GM12878 (cell line): ENCODE measurements around the gene HAPSTR1.

ENCODE experiments used
- BMI1 ChIP-seq: fragments of 450-650 bp; IDR thresholded peaks from 2 replicates; pipeline ENCODE4 v1.6.1; 2016; ENCODE audit warnings: mild to moderate bottlenecking, moderate library complexity, borderline replicate concordance
- CBX3 ChIP-seq: fragments of 200-600 bp; sonication (generic); IDR thresholded peaks from 2 replicates; pipeline ENCODE4 v1.6.1; 2016; ENCODE audit warnings: low read depth, borderline replicate concordance
- CTCF ChIP-seq, 3 experiments: IDR thresholded peaks in 2 of 3; conservative IDR thresholded peaks in 1 of 3; 2 replicates each; pipeline ENCODE4 v1.5.1; 2011; ENCODE audit warnings: low read depth in 3 of 3, low read length in 3 of 3, mild to moderate bottlenecking in 3 of 3, control low read depth in 2 of 3, moderate library complexity in 2 of 3, inconsistent platforms in 1 of 3, mixed read lengths in 1 of 3; ENCODE audit not compliant: control insufficient read depth in 2 of 3, insufficient read depth in 1 of 3; ENCODE audit errors: extremely low read depth in 1 of 3
- GABPA ChIP-seq: IDR thresholded peaks from 2 replicates; pipeline ENCODE4 v1.6.1; 2014; ENCODE audit warnings: antibody characterized with exemption, low read depth, mild to moderate bottlenecking, inconsistent platforms
- MAX ChIP-seq: IDR thresholded peaks from 2 replicates; pipeline ENCODE4 v1.6.1; 2012; ENCODE audit warnings: low read depth, low read length, improper control_type of control experiment
- POLR2AphosphoS5 ChIP-seq: IDR thresholded peaks from 2 replicates; pipeline ENCODE4 v1.6.1; 2011; ENCODE audit warnings: mild to moderate bottlenecking, low read length, inconsistent platforms
- SMAD5 ChIP-seq: IDR thresholded peaks from 2 replicates; pipeline ENCODE4 v1.6.1; 2016; ENCODE audit warnings: antibody characterized with exemption, low read depth
- SUZ12 ChIP-seq: fragments of 200-600 bp; sonication (generic); IDR thresholded peaks from one replicate; pipeline ENCODE4 v1.6.1; 2018; ENCODE audit warnings: antibody characterized with exemption, mild to moderate bottlenecking; ENCODE audit not compliant: unreplicated experiment
- TAF1 ChIP-seq: IDR thresholded peaks from 2 replicates; pipeline ENCODE4 v1.6.1; 2011; ENCODE audit warnings: mild to moderate bottlenecking, low read depth, low read length, borderline replicate concordance
- TARDBP ChIP-seq: IDR thresholded peaks from 2 replicates; pipeline ENCODE4 v1.6.1; 2016; ENCODE audit warnings: borderline replicate concordance

GRCh38 chr16:9123871-9124270 is 32.4 kb downstream of the HAPSTR1 start:
- TF ChIP-seq TARDBP (no peak), CTCF (IDR thresholded peaks at IDR 0.05 in 2 of 3, conservative IDR thresholded peaks at IDR 0.05 in 1 of 3; ENCODE audit: control insufficient read depth in 2 of 3, extremely low read depth in 1 of 3, insufficient read depth in 1 of 3, low read depth in 3 of 3, low read length in 3 of 3) (no peak), TAF1 (no peak), MAX (no peak), GABPA (no peak), SUZ12 (no peak), SMAD5 (no peak), BMI1 (no peak), CBX3 (no peak), POLR2AphosphoS5 (no peak)
